Right lobe of liver (tissue), 4 donors: ENCODE data around the gene IFRD2.

Source experiments
- POLR2A ChIP-seq: fragments of 450-650 bp; IDR thresholded peaks from one replicate; pipeline ENCODE4 v1.6.1; 2017; ENCODE audit warnings: antibody characterized with exemption, mild to moderate bottlenecking
- TF ChIP-seq, protein P1 (sequence below), 4 donors: fragments of 200-600 bp in 3 of 4; fragments of 450-650 bp in 1 of 4; IDR thresholded peaks; one replicate each; pipeline versions ENCODE4 v1.5.1 to v1.8.0; 2016 to 2022; ENCODE audit warnings: antibody characterized with exemption in 4 of 4, mild to moderate bottlenecking in 2 of 4
- donor health status: DM: no; HTN: no; CAD: no.
- donor health status: DM: no; HTN: no; CAD: no.
- donor health status: DM: no; HTN: yes; CAD: no.

DNA sequence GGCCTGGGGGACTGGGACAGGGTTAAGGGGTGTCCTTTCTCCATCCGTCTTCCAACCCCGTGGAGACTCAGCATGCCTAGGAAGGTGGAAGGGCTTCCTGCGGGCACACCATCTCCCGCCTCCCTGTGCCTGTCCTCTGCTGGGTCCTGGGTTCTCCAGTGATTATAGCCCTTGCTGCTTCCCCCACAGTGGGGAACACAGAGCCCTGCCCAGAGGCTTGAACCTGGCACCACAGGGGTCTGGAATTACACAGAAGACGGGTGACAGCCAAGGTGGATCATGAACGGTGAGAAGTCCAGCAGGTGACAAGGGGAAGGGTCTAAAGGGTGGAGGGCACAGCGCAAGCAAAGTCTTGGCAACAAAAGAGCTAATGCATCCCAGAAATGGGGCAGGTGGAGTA, 29.5 kb downstream of the IFRD2 start:
- TF ChIP-seq, protein P1, sequence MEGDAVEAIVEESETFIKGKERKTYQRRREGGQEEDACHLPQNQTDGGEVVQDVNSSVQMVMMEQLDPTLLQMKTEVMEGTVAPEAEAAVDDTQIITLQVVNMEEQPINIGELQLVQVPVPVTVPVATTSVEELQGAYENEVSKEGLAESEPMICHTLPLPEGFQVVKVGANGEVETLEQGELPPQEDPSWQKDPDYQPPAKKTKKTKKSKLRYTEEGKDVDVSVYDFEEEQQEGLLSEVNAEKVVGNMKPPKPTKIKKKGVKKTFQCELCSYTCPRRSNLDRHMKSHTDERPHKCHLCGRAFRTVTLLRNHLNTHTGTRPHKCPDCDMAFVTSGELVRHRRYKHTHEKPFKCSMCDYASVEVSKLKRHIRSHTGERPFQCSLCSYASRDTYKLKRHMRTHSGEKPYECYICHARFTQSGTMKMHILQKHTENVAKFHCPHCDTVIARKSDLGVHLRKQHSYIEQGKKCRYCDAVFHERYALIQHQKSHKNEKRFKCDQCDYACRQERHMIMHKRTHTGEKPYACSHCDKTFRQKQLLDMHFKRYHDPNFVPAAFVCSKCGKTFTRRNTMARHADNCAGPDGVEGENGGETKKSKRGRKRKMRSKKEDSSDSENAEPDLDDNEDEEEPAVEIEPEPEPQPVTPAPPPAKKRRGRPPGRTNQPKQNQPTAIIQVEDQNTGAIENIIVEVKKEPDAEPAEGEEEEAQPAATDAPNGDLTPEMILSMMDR (IDR thresholded peaks at IDR 0.05): no peak
- no peak for TF ChIP-seq POLR2A
